Endothelial cell of hepatic sinusoid (primary cell): ENCODE data around the gene ATG9B.

ENCODE experiments used
- in situ Hi-C: cut with HindIII; loops from 2 replicates; pipeline ENCODE4 v1.10.0; 2017; ENCODE audit warnings: low sequenced_read_pairs

Gene ATG9B

GRCh38 chr7:151024435-151025056 lies at the start of gene ATG9B:
TSS of gene ATG9B (minus strand) at chr7:151024494. CDS start at chr7:151024423, 71 bp downstream.
- in situ Hi-C loops, result no loop called here

GRCh38 chr7:151073990-151074389 lies 49.7 kb upstream of the ATG9B start:
- in situ Hi-C loops, result no loop called here

- in situ Hi-C loops, result no loop called here
Measured at GRCh38 chr7:151071032-151071866, 47.0 kb upstream of the ATG9B start.

GRCh38 chr7:151070574-151070960 lies 46.3 kb upstream of the ATG9B start:
- in situ Hi-C loops, result no loop called here

- in situ Hi-C loops, result no loop called here
Measured at GRCh38 chr7:151069841-151070573, 45.7 kb upstream of the ATG9B start.

- in situ Hi-C loops, result no loop called here
Measured at GRCh38 chr7:151068069-151068773, 43.9 kb upstream of the ATG9B start.

- in situ Hi-C loops, result no loop called here
Measured at GRCh38 chr7:151066273-151066974, 42.1 kb upstream of the ATG9B start.

GRCh38 chr7:151065516-151065915 lies 41.2 kb upstream of the ATG9B start:
- in situ Hi-C loops, result no loop called here

- in situ Hi-C loops, result no loop called here
Measured at GRCh38 chr7:151064993-151065392, 40.7 kb upstream of the ATG9B start.

- in situ Hi-C loops, result no loop called here
Measured at GRCh38 chr7:151064454-151064853, 40.2 kb upstream of the ATG9B start.

- in situ Hi-C loops, result no loop called here
Measured at GRCh38 chr7:151063212-151063561, 38.9 kb upstream of the ATG9B start.

- in situ Hi-C loops, result no loop called here
Measured at GRCh38 chr7:151062399-151063211, 38.3 kb upstream of the ATG9B start.

GRCh38 chr7:151062111-151062398 lies 37.8 kb upstream of the ATG9B start:
- in situ Hi-C loops, result no loop called here

- in situ Hi-C loops, result no loop called here
Measured at GRCh38 chr7:151061213-151062110, 37.2 kb upstream of the ATG9B start.

GRCh38 chr7:151060416-151061212 lies 36.3 kb upstream of the ATG9B start:
- in situ Hi-C loops, result no loop called here

GRCh38 chr7:151060113-151060415 lies 35.8 kb upstream of the ATG9B start:
- in situ Hi-C loops, result no loop called here

GRCh38 chr7:151059367-151060112 lies 35.2 kb upstream of the ATG9B start, which contains the start of gene SLC4A2:
TSS of gene SLC4A2 (plus strand) at chr7:151059589. CDS start at chr7:151061988, 2,399 bp downstream.
- in situ Hi-C loops, result no loop called here
